GM12865 (cell line): Measurements from ENCODE around the gene WNK2.

Experiments used
- DNase-seq: peaks from one replicate; pipeline ENCODE4 v3.0.0; 2010; ENCODE audit warnings: low read depth
- H3K4me3 ChIP-seq: 2 replicates; pipeline ENCODE4 v1.5.1; 2011; ENCODE audit warnings: mild to moderate bottlenecking, low read depth, low read length, control low read depth
- TF ChIP-seq, protein P1 (sequence below): IDR thresholded peaks from 2 replicates; pipeline ENCODE4 v1.5.1; 2011; ENCODE audit warnings: low read length, control low read depth, low read depth, inconsistent platforms; ENCODE audit not compliant: insufficient read depth; ENCODE audit errors: missing control alignments

WNK2 gene

DNA sequence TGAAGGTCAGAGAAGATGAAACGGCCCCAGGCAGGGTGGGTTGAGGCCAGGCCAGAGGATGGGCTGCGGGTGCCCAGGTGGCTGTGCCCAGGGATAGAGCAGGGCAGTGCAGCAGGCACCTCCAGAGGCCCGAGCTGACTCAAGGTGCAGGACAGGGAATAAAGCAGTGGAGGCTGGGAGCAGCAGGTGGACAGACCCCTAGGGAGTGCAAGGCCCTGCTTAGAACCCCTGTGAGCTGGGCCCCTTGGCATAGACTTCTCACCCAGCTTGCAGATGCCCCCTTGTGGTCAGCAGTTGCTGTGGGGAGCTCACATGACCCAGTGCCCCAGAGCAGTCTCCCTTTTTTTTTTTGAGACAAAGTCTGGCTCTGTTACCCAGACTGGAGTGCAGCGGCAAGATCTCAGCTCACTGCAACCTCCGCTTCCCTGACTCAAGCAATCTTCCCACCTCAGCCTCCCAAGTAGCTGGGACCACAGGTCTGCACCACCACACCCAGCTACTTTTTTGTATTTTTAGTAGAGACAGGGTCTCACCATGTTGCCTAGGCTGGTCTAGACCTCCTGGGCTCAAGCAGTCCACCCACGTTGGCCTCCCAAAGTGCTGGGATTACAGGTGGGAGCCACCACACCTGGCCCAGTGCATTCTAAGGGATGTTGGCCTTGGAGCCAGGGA lies 118.8 kb downstream of the WNK2 start:
- TF ChIP-seq, protein P1, sequence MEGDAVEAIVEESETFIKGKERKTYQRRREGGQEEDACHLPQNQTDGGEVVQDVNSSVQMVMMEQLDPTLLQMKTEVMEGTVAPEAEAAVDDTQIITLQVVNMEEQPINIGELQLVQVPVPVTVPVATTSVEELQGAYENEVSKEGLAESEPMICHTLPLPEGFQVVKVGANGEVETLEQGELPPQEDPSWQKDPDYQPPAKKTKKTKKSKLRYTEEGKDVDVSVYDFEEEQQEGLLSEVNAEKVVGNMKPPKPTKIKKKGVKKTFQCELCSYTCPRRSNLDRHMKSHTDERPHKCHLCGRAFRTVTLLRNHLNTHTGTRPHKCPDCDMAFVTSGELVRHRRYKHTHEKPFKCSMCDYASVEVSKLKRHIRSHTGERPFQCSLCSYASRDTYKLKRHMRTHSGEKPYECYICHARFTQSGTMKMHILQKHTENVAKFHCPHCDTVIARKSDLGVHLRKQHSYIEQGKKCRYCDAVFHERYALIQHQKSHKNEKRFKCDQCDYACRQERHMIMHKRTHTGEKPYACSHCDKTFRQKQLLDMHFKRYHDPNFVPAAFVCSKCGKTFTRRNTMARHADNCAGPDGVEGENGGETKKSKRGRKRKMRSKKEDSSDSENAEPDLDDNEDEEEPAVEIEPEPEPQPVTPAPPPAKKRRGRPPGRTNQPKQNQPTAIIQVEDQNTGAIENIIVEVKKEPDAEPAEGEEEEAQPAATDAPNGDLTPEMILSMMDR = peak; percentile 67

DNA sequence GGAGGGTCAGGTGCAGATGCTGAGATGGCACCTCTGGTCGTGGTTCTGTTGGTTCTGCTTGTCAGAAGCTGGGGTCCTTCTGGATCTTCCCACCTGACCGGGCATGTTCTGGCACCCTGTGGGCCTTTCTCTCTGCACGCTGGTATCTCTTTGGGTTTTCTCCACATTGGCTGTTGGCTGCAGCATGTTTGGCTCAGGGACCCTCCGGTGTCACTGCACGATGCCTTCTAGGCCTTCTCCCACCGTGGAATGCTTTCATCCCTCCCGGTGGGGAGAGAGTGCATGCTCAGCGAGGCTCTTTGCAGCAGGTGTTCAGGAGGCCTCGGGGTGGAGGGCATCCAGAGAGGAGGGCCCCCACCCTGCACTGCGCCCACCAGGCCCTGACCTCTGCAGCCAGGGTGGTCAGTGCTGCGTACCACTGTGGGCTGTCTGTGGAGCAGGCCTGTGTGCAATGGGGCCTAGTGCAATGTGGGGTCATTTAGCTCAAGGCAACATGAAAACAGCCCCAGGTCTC lies 119.4 kb downstream of the WNK2 start:
- DNase-seq = no peak
- TF ChIP-seq, protein P1 = no peak
- no peak overlapping the region for H3K4me3 ChIP-seq

More for the DNA sequence above, 118.8 kb downstream of the WNK2 start:
- no peak overlapping the region for H3K4me3 ChIP-seq
- peak; percentile 75 for DNase-seq

DNA sequence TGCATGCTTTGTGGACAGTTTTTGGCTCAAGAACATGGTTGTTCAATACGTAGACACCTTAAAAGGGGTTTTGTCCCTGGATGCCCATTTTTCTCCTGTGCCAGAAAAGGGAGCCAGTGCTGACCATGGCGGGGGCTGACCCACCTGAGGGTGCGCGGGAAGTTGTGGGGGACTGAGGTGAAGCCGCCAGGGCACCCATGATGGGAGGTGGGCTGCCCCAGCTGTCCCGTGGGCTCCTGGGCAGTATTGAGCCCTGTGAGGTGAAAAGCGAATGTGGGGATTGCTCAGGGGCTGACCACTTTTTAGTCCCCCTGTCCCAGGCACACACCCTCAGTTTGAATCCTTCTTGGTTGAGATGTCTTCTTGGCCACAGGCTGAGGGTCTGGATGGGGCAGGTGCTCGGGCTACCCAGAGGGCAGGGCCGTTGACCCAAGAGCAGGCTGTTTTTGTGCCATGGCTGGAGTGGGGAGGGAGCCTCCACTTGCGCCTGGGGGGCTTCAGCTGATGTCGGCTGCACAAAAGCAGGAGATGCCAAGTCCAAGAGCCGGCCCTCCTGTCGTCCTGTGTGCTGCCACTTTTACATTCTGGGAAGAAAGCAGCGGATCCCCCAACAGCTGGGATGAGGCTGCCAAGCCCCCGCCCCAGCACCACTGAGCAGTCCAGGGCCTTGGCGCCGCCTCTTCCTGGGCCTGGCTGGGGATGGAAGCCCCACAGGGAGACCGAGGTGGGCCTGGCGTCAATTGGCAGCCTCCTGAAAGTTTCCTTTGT lies 120.1 kb downstream of the WNK2 start:
- DNase-seq = no peak
- TF ChIP-seq, protein P1 = no peak
- no peak overlapping the region for H3K4me3 ChIP-seq

DNA sequence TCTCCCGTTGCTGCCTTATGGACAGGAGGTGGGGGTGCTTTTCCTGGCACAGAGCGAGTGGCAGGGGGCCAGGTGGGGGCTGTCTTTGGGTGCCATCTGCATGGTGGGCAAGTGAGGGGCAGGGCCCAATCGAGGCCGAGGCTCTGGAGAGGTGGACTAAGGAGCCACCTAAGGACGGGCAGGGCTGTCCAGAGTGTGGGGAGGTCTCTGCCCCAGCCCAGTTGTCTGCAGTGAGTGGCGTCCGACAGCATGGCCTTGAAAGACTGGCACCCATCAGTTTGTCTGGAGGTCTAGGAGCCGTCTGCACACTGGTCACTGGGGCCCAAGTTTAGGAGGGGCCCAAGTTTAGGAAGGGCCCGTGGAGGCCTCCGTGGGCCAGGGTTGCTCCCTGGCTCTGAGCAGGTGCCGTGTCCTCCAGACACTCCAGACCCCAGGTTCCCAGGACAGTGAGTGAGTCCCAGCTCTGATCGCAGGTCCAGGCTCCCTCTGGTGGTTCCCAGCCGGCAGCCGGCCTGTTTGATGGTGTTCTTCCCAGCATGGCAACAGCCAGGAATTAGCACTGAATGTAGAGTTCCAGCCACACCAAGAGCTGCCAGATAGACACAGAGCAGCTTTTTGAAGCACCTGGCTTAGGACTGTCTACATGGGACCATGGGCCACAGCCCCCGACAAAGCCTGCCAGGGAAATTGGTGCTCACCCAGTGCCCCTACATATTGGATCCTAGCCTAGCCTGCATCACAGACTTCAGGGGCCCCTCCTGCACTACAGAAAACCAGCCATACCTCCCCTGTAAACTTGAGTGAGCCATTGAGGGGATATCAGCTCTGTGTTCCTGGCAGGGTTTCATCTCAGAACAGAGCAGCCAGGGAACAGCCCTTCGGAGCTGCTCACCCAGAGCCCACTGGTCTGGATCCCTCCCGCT lies 120.9 kb downstream of the WNK2 start:
- peak; percentile 37 for DNase-seq
- H3K4me3 ChIP-seq = no peak overlapping the region
- TF ChIP-seq, protein P1 = peak; percentile 51

DNA sequence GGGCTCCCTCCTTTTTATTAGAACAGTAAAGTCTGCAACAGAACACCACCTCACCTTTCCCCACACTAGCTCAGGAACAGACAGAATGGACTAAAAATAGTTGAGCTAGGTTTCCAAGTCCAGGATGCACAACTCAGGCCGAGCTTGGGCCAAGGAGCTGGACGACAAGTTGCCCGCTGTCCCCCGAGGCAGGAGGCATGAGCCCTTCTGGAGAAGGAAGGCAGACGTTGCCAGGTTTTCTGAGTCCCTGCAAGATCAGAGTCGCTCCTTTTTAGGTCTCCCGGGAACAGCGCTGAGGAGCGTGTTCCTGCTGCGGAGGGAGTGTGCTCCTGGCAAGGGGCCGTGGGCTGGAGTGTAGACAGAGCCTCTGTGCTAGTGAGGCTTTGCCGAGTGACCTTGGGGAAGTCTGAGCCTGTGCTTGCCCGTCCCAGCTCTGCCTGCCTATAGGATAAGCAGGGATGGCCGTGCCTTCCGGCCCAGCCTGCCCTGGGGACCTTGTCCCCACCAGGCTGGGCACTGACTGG lies 121.6 kb downstream of the WNK2 start:
- DNase-seq = no peak
- H3K4me3 ChIP-seq = no peak overlapping the region
- TF ChIP-seq, protein P1 = no peak

DNA sequence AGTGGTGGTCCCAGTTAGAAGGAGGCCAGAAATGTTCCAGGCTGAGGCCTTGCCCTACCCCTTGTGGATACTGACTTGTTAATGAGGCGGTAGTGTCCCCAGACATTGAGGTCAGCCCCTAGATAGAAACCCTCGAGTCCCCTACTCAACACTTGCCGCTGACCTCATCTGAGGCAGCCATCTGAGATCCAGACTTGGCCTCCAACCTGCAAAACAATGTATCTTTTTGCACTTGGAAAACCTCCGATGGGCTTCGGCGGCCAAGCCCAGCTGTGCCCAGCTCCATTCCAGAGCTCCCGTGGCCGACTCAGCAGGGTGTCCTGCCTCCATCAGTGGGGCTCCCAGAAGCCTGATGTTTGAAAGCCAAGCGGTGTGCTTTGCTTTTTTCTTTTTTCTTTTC lies 122.1 kb downstream of the WNK2 start:
- TF ChIP-seq, protein P1 = no peak
- no peak overlapping the region for H3K4me3 ChIP-seq
- DNase-seq = no peak
